ENCODE data around the gene VPS50.

The VPS50 gene

DNA sequence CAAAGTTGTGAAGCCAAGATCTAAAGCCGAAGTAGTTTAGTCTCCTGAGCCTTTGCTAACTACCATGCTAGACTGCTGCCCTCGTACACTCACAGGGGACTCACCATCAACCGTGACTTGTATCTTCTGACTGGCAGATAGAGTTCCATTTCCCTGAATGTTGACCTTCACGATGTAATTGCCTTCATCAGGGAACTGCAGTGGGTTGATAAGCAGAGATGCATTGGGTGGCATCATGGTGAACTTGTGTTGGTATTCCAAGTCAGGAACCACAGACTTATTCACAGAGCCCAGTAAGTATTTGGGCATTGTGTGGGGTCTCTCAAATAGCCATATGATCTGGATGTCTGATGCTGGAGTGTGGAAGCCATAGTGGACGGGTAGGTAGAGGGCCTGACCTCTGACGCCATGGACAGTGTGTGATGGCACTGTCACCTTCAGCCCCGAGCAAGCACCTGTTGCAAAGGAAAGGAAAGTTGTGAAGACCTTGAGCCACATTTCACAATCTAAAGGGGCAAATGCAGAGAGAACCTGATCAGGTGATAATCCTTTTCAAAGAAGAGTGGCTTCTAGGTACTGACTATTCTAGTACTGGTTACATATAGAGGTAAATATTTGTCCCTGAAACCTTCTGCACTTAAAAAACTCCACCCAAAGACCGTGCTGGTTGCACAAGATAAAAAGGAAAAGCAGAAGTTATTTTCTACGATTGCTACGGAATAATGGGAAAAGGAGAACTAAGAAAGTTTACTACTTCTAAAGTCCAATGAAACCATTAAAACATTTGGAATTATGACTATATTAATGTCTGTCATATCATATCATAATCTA is 13.0 kb upstream of the VPS50 start:
- TF ChIP-seq, protein P1, sequence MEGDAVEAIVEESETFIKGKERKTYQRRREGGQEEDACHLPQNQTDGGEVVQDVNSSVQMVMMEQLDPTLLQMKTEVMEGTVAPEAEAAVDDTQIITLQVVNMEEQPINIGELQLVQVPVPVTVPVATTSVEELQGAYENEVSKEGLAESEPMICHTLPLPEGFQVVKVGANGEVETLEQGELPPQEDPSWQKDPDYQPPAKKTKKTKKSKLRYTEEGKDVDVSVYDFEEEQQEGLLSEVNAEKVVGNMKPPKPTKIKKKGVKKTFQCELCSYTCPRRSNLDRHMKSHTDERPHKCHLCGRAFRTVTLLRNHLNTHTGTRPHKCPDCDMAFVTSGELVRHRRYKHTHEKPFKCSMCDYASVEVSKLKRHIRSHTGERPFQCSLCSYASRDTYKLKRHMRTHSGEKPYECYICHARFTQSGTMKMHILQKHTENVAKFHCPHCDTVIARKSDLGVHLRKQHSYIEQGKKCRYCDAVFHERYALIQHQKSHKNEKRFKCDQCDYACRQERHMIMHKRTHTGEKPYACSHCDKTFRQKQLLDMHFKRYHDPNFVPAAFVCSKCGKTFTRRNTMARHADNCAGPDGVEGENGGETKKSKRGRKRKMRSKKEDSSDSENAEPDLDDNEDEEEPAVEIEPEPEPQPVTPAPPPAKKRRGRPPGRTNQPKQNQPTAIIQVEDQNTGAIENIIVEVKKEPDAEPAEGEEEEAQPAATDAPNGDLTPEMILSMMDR (IDR thresholded peaks at IDR 0.05; ENCODE audit: low read depth, low read length): no peak
- H3K27ac ChIP-seq: no peak overlapping the region
- DNase-seq: no peak
- no peaks in the 10 kb centered on the region for H3K36me3 ChIP-seq
- no peaks in the 10 kb centered on the region for H3K9me3 ChIP-seq (ENCODE audit: severe bottlenecking)
- no peaks in the 10 kb centered on the region for H3K27me3 ChIP-seq (ENCODE audit: insufficient read depth, low read depth, severe bottlenecking)
- H3K4me3 ChIP-seq (ENCODE audit: low read depth, low read length): no peak overlapping the region

DNA sequence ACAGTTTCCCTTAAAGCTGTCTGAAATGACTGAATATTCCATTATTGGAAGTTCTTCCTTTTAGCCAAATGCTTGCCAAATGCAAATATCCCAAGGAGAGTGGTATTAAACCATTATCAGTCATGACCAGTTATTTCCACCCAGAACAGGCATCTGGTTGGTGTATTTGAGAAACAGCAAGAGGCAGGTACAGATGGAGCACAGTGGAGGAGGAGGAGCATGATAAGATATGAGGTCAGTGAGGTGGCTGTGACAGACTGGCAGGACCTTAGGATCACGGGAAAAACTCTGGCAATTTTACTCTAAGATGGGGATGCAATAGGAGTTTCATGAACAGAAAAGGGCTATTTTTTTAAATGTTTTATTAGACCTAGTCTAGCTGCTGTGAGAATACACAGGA is 12.3 kb upstream of the VPS50 start:
- no peaks in the 10 kb centered on the region for H3K27me3 ChIP-seq (ENCODE audit: insufficient read depth, low read depth, severe bottlenecking)
- TF ChIP-seq, protein P1 (IDR thresholded peaks at IDR 0.05; ENCODE audit: low read depth, low read length): no peak
- H3K4me3 ChIP-seq (ENCODE audit: low read depth, low read length): no peak overlapping the region
- no peaks in the 10 kb centered on the region for H3K9me3 ChIP-seq (ENCODE audit: severe bottlenecking)
- no peak overlapping the region for H3K27ac ChIP-seq
- no peak for DNase-seq
- H3K36me3 ChIP-seq: no peaks in the 10 kb centered on the region

DNA sequence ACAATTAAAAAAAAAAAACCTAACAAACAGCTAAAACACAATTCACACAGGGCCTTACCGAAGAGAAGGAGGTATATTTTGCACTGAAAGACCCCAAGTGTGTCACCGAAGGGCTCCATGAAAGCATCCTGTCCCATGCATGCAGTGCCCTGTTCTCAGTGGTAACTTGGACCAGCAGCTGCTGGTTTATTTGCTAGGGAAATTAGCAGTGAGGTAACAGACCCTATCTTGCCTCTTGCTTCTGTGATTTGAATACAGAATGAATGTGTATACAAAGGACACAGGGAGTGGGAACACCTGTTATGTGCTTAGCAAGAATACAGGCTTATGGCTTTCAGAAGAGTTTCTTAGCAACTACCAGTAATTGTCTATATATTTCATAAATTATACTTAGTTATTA is 5.9 kb upstream of the VPS50 start, which contains the start of gene HEPACAM2:
TSS of gene HEPACAM2 (minus strand) at position 160 of the 400 bp plus-strand sequence.
- H3K9me3 ChIP-seq (ENCODE audit: severe bottlenecking): no peaks in the 10 kb centered on the region
- TF ChIP-seq, protein P1 (IDR thresholded peaks at IDR 0.05; ENCODE audit: low read depth, low read length): no peak
- no peak for DNase-seq
- H3K4me3 ChIP-seq (ENCODE audit: low read depth, low read length): no peak within 1 kb of the TSS
- H3K27ac ChIP-seq: no peak within 1 kb of the TSS
- no peaks in the 10 kb centered on the region for H3K27me3 ChIP-seq (ENCODE audit: insufficient read depth, low read depth, severe bottlenecking)
- H3K36me3 ChIP-seq: no peaks in the 10 kb centered on the region

DNA sequence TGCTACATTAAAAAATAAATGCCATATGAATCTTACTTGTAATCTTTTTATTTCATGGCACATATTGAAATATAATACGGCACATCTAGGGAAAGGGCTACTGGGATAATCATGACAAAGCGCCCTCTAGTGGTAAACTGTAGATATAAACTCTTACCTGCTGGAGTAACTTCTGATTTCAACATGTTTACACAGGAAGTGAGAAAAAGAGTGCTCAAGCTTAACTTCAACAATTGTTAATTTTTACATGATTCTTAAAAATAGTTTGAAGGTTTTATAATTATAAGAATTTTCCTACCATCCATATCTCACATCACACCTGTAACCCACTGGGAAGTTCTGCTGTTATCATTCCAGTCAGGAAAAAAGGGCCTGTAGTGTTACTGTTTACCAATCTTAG is 3.9 kb upstream of the VPS50 start:
- H3K4me3 ChIP-seq (ENCODE audit: low read depth, low read length): no peak overlapping the region
- no peaks in the 10 kb centered on the region for H3K9me3 ChIP-seq (ENCODE audit: severe bottlenecking)
- TF ChIP-seq, protein P1 (IDR thresholded peaks at IDR 0.05; ENCODE audit: low read depth, low read length): peak; percentile 36; the same call in 1 of the 2 replicates
- no peaks in the 10 kb centered on the region for H3K36me3 ChIP-seq
- no peak overlapping the region for H3K27ac ChIP-seq
- no peaks in the 10 kb centered on the region for H3K27me3 ChIP-seq (ENCODE audit: insufficient read depth, low read depth, severe bottlenecking)
- DNase-seq: no peak

DNA sequence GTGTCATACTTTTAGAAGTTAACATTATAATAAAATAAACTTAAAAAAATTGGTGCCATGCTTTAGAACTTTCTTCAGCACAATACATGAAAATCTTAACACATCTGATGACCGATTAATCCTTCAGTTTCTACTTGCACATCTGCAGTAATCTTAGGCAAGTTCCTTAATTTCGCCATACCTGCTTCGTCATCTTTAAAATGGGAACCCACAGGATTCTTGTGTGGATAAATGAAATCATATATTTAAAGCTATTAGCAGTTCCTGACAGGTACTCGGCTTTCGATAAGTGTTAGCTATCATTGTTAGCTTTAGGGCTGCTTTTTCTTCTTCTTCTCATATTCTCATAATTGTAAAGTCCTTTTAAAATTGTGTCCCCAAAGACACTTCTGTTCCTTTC is 907 bp upstream of the VPS50 start:
- DNase-seq: no peak
- TF ChIP-seq, protein P1 (IDR thresholded peaks at IDR 0.05; ENCODE audit: low read depth, low read length): no peak
- peak overlapping the region; percentile 74 for H3K4me3 ChIP-seq (ENCODE audit: low read depth, low read length)
- H3K27ac ChIP-seq: no peak overlapping the region
- no peaks in the 10 kb centered on the region for H3K27me3 ChIP-seq (ENCODE audit: insufficient read depth, low read depth, severe bottlenecking)
- H3K36me3 ChIP-seq: no peaks in the 10 kb centered on the region
- H3K9me3 ChIP-seq (ENCODE audit: severe bottlenecking): no peaks in the 10 kb centered on the region

DNA sequence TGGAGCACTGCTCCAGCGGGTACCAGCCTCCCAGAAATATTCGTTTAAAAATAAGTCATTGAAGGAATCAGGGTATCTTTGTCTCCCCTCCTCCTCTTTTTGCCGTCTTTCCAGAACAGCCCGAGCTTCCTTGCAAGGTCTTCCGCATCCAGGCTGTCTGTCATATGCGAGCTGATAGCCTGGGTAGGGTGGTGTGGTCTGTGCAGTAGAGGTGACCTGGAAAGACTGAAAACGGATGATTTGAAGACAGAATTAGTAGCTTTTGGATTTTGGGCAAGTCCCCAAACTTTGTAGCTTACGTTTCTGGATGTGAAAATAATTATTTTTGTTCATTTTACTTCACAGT is 480 bp downstream of the VPS50 start:
- no peak for DNase-seq
- Histone ChIP-seq H3K27me3 (ENCODE audit: insufficient read depth, low read depth, severe bottlenecking) (no peaks in the 10 kb centered on the region), H3K36me3 (no peaks in the 10 kb centered on the region), H3K9me3 (ENCODE audit: severe bottlenecking) (no peaks in the 10 kb centered on the region), H3K27ac (peak overlapping the region; percentile 63), H3K4me3 (ENCODE audit: low read depth, low read length) (peak overlapping the region; percentile 74)
- TF ChIP-seq, protein P1 (IDR thresholded peaks at IDR 0.05; ENCODE audit: low read depth, low read length): no peak
